Naive thymus-derived CD8-positive, alpha-beta T cell (primary cell): ENCODE measurements around the gene STX2. TPM values are rescaled to one million over a fixed set of nuclear protein-coding genes. Genes with fewer than 3 reads are reported as not detected.
A peak's percentile ranks its signal among the peaks of the same experiment; 100 is the strongest.

Source experiments
- ATAC-seq, 2 donors: fragments of 150-1000 bp; cut with Tn5 transposase in 1 of 2; sonication (Bioruptor Pico), chemical (Tn5 transposase) in 1 of 2; 1 replicate in 1 of 2; 2 replicates in 1 of 2; pipeline ENCODE4 v1.10.0; 2021; ENCODE audit warnings: mild to moderate bottlenecking in 2 of 2, moderate library complexity in 2 of 2
- POLR2A ChIA-PET: fragments of 350-600 bp; sonication (Branson Sonifier 250); formaldehyde crosslinking; loops from one replicate; lab custom pipeline; 2021; ENCODE audit warnings: antibody characterized with exemption; lab: Charles Lee
- DNase-seq, 10 donors: peaks; one replicate each; pipeline versions ENCODE4 v3.0.0 to v3.0.0-alpha.2; 2020 to 2022
- H3K27ac Mint-ChIP-seq, 10 donors: one replicate each; pipeline ENCODE4 v1.8.0; 2020 to 2022; ENCODE audit warnings: mild to moderate bottlenecking in 10 of 10, mixed read lengths in 10 of 10, moderate library complexity in 4 of 10, inconsistent platforms in 1 of 10
- H3K27me3 Mint-ChIP-seq, 5 donors: one replicate each; pipeline ENCODE4 v1.8.0; 2021 to 2022; ENCODE audit warnings: mixed read lengths in 5 of 5
- H3K36me3 Mint-ChIP-seq, 3 donors: one replicate each; pipeline ENCODE4 v1.8.0; 2020 to 2022; ENCODE audit warnings: mixed read lengths in 3 of 3, mild to moderate bottlenecking in 2 of 3, inconsistent platforms in 1 of 3
- H3K4me1 Mint-ChIP-seq, 4 donors: one replicate each; pipeline ENCODE4 v1.8.0; 2021 to 2022; ENCODE audit warnings: mixed read lengths in 4 of 4
- H3K4me3 Mint-ChIP-seq, 10 donors: one replicate each; pipeline ENCODE4 v1.8.0; 2020 to 2022; ENCODE audit warnings: mild to moderate bottlenecking in 10 of 10, mixed read lengths in 10 of 10, moderate library complexity in 6 of 10, inconsistent platforms in 1 of 10
- H3K9me3 Mint-ChIP-seq, 9 donors: one replicate each; pipeline ENCODE4 v1.8.0; 2020 to 2022; ENCODE audit warnings: mixed read lengths in 9 of 9, mild to moderate bottlenecking in 3 of 9, inconsistent platforms in 1 of 9, moderate library complexity in 1 of 9
- polyA plus RNA-seq, 3 donors: library from polyadenylated mRNA; unstranded; fragments of 300-500 nt; fragmentation: Illumina TruSeq; gene quantifications; one replicate each; pipeline ENCODE4 v1.2.3, GENCODE V29; 2021
- total RNA-seq, 8 experiments: library from RNA in 2 of 8; stranded (reverse) in 2 of 8; gene quantifications; one replicate each; pipeline ENCODE4 v1.2.3 and lab custom pipeline; 2021 to 2026

Gene STX2
- total and polyA plus RNA-seq, 5 experiments from 2014 or later, result 6.7 to 29.9 (median 9.3) TPM

DNA sequence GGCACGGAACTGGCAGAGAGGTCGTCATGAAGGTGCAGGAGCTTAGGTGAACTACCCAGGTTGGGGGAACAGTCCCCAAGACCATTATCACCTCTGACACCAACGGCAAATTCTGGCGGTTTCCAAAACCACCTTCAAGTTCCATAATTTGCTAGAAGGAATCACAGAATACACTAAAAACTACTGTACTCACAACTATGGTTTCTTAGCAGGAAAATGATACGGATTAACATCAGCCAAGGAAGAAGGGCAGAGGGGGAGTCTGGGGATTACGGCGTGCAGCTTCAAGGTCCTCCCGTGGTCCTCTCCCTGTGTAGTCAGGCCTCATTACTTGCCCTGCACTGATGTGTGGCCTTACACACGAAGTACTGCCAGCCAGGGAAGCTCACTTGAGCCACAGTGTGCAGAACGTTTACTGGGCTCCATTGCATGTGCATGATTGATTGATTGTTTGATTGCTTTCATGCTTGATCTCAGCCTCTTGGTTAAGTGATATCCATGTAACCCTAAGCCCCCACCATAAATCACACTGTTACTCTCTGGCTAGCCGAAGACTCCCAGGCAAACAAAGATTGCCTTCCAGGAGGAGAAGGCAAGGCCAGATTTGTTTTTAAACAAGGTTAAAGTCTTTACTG, 837 bp upstream of the STX2 start:
- Mint-ChIP-seq H3K36me3 (no peaks in the 10 kb centered on the region), H3K4me1 (peaks cover 9 to 39% (median 25%) of the 10 kb centered on the region in 4 donors), H3K4me3 (peak overlapping the region; percentile 76 to 93 (median 86)), H3K27me3 (no peaks in the 10 kb centered on the region), H3K9me3 (no peaks in the 10 kb centered on the region), H3K27ac (peak overlapping the region; percentile 17 to 97 (median 94))
- ATAC-seq (no peak), DNase-seq (no peak)
- POLR2A ChIA-PET, result interaction anchor here (1.1 to 2.4 kb wide), 4 partner anchors 12 to 31 kb away, joined by 3 to 16 read pairs (median 8); partner anchors contain the start of gene RAN

DNA sequence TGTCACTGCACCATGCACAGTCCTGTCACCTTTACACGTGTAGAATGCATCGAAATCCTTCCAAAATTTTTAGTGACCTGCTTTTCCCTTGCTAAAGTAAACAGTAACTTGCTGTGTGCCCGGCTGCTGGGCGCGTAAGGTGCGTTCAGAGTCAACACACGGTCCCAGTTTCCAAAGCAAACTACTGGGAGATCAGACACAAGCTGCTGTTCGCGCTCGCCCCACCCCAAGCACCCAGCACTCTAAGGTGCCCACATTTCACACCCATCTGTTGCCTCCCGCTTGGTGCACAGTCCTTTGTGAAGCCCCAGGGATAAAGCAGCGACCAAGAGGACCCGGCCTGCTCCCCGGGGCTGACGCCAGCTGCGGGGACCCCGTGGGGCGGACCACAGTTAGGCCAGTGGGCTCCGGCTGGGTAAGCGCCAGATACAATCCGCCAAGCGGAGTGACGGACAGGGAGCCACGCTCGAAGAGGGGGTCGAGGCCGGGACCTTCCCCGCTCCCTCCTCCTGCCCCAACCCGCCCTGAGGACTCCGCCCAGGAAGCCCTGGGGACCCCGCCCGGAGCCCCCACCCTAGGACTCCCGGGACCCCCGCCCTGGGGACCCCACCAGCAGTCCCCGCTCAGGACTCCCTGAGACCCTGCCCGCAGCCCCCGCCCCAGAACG, 633 bp downstream of the STX2 start:
- H3K9me3 Mint-ChIP-seq, result no peaks in the 10 kb centered on the region
- H3K36me3 Mint-ChIP-seq, result no peaks in the 10 kb centered on the region
- POLR2A ChIA-PET, result interaction anchor here (0.8 to 2.4 kb wide), 5 partner anchors 10 to 84 kb away, joined by 3 to 16 read pairs (median 5); partner anchors contain the start of gene RAN
- ATAC-seq, result peak; percentile 19 to 23
- H3K4me3 Mint-ChIP-seq, result peak overlapping the region; percentile 68 to 89 (median 82)
- DNase-seq, result peak in 6 of 10 donors; percentile 9 to 42 (median 35)
- peaks cover 11 to 43% (median 27%) of the 10 kb centered on the region in 4 donors for H3K4me1 Mint-ChIP-seq
- H3K27me3 Mint-ChIP-seq, result no peaks in the 10 kb centered on the region
- H3K27ac Mint-ChIP-seq, result peak overlapping the region in 8 of 10 donors; percentile 38 to 92 (median 84)

DNA sequence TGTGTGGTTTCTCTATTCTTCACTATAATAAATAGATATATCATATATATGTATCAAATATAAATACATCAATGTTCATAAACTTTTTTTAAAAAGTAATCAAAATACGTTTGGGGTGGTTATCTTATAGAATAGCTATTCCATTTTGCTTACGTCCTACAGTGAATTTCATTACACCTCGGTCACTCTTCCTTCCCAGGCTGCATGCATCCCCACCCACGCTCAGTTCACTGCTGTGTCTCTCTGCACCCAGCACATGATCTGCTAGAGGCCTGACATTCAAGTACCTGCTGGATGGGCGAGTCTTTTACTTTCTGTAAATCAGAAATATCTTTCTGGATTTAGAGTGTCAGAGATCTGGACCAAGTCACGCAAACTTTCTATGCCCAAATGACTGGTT, 3.6 kb downstream of the STX2 start:
- Mint-ChIP-seq H3K36me3 (peaks cover 0 to 2% (median 0%) of the 10 kb centered on the region in 3 donors), H3K9me3 (no peaks in the 10 kb centered on the region), H3K27me3 (no peaks in the 10 kb centered on the region), H3K4me3 (no peak overlapping the region), H3K27ac (no peak overlapping the region), H3K4me1 (peaks cover 15 to 53% (median 40%) of the 10 kb centered on the region in 4 donors)
- ATAC-seq (no peak), DNase-seq (no peak)
- POLR2A ChIA-PET, result interaction anchor here (0.7 kb wide), 1 partner anchor 19 kb away, joined by 4 read pairs; no protein-coding TSS in a partner anchor

DNA sequence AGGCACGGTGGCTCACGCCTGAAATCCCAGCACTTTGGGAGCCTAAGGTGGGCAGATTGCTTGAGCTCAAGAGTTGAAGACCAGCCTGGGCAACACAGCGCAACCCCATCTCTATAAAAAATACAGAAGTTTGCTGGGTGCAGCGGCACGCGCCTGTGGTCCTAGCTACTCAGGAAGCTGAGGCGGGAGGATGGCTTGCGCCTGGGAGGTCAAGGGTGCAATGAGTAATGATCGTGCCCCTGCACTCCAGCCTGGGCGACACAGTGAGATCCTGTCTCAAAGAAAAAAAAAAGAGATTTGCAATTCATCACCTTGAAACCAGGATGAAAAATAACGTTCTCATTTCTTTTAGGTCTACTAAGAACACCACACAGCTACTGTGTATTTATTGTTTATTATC, 4.0 kb downstream of the STX2 start:
- H3K4me3 Mint-ChIP-seq, result no peak overlapping the region
- peaks cover 0 to 2% (median 0%) of the 10 kb centered on the region in 3 donors for H3K36me3 Mint-ChIP-seq
- H3K27ac Mint-ChIP-seq, result no peak overlapping the region
- no peaks in the 10 kb centered on the region for H3K27me3 Mint-ChIP-seq
- POLR2A ChIA-PET, result no interaction called here
- H3K9me3 Mint-ChIP-seq, result no peaks in the 10 kb centered on the region
- DNase-seq (no peak), ATAC-seq (no peak)
- peaks cover 14 to 53% (median 42%) of the 10 kb centered on the region in 4 donors for H3K4me1 Mint-ChIP-seq

DNA sequence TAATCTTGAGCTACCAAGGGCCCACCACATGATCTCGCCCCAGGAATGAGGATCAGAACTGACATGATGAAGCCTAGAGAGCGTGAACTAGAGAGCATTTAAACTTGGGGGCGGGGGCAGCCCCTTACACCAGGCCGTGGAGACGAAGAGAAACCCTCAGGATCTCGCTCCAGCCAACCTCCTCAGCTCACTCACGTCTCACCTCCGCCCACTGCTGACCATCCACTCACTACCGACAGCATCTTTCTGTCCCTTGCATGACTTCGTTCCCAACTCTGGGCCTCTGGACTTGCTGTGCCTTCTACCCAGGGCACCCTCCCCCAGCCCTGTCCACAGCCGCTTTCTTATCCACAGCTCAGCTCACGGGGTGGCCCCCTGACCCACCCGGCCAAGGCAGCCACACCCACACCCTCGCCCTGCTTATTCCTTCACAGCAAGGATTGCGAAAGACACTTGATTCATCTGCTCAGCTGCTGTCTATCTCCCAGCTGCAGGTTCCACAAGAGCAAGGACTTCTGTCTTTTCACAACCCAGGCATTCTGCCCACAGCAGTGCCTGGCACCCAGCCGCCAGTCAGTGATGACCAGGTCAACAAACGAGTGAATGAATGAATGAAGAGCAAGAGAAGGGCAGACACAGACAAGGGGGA, 6.4 kb downstream of the STX2 start:
- no peaks in the 10 kb centered on the region for H3K27me3 Mint-ChIP-seq

DNA sequence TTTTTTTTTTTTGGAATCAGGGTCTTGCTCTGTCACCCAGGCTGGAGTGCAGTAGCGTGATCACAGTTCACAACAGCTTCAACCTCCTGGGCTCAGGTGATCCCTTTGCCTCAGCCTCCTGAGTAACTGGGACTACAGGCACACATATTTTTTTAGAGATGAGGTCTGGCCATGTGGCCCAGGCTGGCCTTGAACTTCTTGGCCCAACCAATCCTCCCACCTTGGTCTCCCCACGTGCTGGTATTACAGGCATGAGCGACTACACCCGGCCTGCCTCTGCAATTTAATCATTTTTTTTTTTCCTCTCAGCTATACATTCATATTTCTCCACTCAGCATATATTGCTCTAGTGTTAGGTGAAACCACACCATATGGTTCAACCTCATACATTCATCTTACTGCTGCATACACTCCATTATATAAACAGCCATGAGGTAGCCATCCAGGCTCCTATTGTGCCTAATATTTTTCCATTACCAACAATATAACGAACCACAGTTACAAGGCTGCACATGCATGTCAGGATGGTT, 7.1 kb downstream of the STX2 start:
- no peak for ATAC-seq
- H3K9me3 Mint-ChIP-seq, result no peaks in the 10 kb centered on the region
- H3K4me1 Mint-ChIP-seq, result peaks cover 14 to 37% (median 34%) of the 10 kb centered on the region in 4 donors
- no peak for DNase-seq
- POLR2A ChIA-PET, result no interaction called here
- no peak overlapping the region for H3K4me3 Mint-ChIP-seq
- no peaks in the 10 kb centered on the region for H3K27me3 Mint-ChIP-seq
- peak overlapping the region in 2 of 10 donors; percentile 43 to 48 for H3K27ac Mint-ChIP-seq
- H3K36me3 Mint-ChIP-seq, result peaks cover 0 to 2% (median 0%) of the 10 kb centered on the region in 3 donors

More for the DNA sequence above, 6.4 kb downstream of the STX2 start:
- ATAC-seq (no peak), DNase-seq (no peak)
- H3K4me1 Mint-ChIP-seq, result peaks cover 10 to 40% (median 30%) of the 10 kb centered on the region in 4 donors
- peaks cover 0 to 2% (median 0%) of the 10 kb centered on the region in 3 donors for H3K36me3 Mint-ChIP-seq
- peak overlapping the region in 1 of 10 donors; percentile 15 for H3K4me3 Mint-ChIP-seq
- POLR2A ChIA-PET, result no interaction called here
- H3K9me3 Mint-ChIP-seq, result no peaks in the 10 kb centered on the region
- H3K27ac Mint-ChIP-seq, result peak overlapping the region in 1 of 10 donors; percentile 48

DNA sequence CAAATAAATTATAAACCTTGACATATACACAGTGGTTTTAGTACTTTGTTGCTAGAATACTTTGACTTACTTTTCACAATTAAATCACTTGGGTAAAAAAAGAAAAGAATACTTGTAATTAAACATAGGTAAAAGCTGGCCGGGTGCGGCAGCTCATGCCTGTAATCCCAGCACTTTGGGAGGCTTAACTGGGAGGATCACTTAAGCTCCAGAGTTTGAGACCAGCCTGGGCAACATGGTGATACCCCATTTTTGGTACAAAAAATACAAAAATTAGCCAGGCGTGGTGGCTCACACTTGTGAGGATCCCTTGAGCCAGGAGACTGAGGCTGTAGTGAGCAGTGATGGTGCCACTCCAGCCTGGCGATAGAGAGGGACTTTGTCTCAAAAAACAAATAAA, 7.8 kb downstream of the STX2 start:
- Mint-ChIP-seq H3K27ac (no peak overlapping the region), H3K36me3 (peaks cover 0 to 2% (median 0%) of the 10 kb centered on the region in 3 donors), H3K4me3 (no peak overlapping the region), H3K27me3 (no peaks in the 10 kb centered on the region), H3K4me1 (peaks cover 14 to 39% (median 34%) of the 10 kb centered on the region in 4 donors), H3K9me3 (no peaks in the 10 kb centered on the region)
- DNase-seq, result no peak
- no peak for ATAC-seq
- POLR2A ChIA-PET, result no interaction called here

DNA sequence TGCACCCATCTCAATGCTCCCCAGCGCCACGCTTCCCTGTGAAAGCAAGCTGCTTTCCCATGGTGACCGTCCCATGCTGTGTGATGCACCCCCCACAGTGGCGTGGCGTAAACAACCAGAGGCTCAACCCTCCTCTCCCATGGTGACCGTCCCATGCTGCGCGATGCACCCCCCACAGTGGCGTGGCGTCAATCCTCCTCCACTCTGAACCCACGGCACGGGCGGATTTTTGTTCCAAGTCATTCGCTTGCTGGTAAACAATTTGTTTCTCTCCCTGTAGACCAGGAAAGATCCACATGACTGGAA, 8.9 kb downstream of the STX2 start:
- no peak for DNase-seq
- Mint-ChIP-seq H3K36me3 (peaks cover 0 to 2% (median 0%) of the 10 kb centered on the region in 3 donors), H3K4me3 (no peak overlapping the region), H3K27me3 (no peaks in the 10 kb centered on the region), H3K9me3 (no peaks in the 10 kb centered on the region), H3K27ac (peak overlapping the region in 3 of 10 donors; percentile 11 to 69 (median 32)), H3K4me1 (peaks cover 16 to 46% (median 36%) of the 10 kb centered on the region in 4 donors)
- no peak for ATAC-seq
- POLR2A ChIA-PET, result no interaction called here

DNA sequence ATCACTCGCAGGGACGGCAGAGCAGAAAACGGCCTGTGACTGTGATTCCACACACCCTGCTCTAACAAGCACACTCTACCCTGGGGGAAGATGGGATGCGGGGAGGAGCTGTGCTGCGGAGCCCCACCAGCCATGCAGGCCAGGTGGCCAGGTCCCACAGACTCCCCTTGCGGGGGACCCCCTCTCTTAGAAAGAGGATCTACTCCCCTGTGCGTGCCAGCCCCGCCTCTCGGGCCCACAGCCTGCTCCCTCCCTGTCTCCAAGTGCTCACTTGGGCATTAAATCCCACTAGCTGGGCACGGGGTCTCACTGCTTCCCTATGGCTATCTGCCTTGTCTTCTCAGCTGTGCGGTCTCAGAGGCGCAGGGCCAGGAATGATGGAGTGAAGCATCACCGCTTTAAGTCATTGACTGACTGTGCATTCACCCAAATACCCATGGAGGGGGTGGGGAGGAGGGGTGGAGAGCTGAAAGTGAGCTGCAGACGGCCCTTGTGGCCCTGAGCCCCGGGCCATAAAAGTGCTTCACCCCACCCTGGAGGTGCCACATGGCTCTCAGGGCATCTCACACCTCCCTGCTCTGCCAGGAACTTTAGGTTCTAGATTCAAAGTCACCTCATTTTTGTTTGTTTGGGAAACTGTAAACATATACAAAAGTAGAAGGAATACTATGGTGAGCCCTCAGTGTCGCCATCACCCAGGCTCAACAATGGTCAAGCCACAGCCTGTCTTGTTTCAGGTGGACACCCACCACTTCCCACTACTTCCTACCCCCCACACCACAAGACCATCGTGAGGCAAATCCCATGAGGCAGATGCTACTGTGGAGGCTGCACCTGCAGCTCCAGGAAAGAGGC, 9.4 kb downstream of the STX2 start:
- Mint-ChIP-seq H3K27me3 (no peaks in the 10 kb centered on the region), H3K36me3 (peaks cover 0 to 2% (median 0%) of the 10 kb centered on the region in 3 donors), H3K27ac (peak overlapping the region in 3 of 10 donors; percentile 11 to 75 (median 40)), H3K9me3 (no peaks in the 10 kb centered on the region), H3K4me1 (peaks cover 16 to 46% (median 35%) of the 10 kb centered on the region in 4 donors), H3K4me3 (no peak overlapping the region)
- no peak for DNase-seq
- no peak for ATAC-seq
- POLR2A ChIA-PET, result no interaction called here

DNA sequence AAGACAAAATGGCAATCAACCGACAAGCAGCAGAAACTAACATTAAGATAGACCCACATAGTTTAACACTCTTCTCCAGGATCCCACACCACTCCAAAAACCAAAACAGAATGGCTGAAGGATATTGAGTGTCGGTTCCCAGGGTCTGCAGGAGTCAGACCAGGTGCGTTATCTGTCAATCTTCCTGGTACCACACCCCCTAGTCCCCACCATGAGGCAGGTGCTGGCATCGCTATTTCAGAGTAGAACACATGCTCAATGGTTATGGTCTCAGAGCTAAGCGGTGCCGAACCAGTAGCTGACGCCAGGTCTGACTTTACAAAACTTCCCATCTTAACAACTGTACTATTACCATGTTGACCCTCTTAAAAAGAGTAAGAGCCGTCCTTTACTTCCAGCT, 10.2 kb downstream of the STX2 start:
- H3K27ac Mint-ChIP-seq, result peak overlapping the region in 1 of 10 donors; percentile 40
- peaks cover 16 to 46% (median 33%) of the 10 kb centered on the region in 4 donors for H3K4me1 Mint-ChIP-seq
- no peaks in the 10 kb centered on the region for H3K27me3 Mint-ChIP-seq
- DNase-seq (no peak), ATAC-seq (no peak)
- POLR2A ChIA-PET, result interaction anchor here (1.6 kb wide), 1 partner anchor 10 kb away, joined by 5 read pairs; the partner anchor contains the start of gene STX2
- peaks cover 0 to 4% (median 0%) of the 10 kb centered on the region in 3 donors for H3K36me3 Mint-ChIP-seq
- H3K4me3 Mint-ChIP-seq, result no peak overlapping the region
- H3K9me3 Mint-ChIP-seq, result no peaks in the 10 kb centered on the region

DNA sequence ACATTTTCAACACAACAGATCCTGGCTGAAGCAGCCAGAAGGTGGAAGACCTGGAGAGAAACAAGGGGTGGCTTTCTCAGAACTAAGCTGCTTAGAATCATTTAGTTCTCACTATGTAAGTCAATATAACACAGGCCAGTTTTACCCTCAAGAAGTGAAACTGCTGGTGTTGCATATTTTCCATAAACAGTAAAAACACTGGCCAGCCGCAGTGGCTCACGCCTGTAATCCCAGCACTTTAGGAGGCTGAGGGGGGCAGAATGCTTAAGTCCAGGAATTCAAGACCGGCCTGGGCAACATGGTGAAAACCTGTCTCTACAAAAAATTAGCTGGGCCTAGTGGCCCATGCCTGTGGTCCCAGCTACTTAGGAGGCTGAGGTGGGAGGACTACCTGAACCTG, 11.6 kb downstream of the STX2 start:
- POLR2A ChIA-PET, result interaction anchor here (1.6 kb wide), 1 partner anchor 12 kb away, joined by 5 read pairs; the partner anchor contains the start of gene STX2
- no peaks in the 10 kb centered on the region for H3K27me3 Mint-ChIP-seq
- no peak overlapping the region for H3K4me3 Mint-ChIP-seq
- no peak for ATAC-seq
- peaks cover 0 to 15% (median 3%) of the 10 kb centered on the region in 3 donors for H3K36me3 Mint-ChIP-seq
- peaks cover 10 to 38% (median 26%) of the 10 kb centered on the region in 4 donors for H3K4me1 Mint-ChIP-seq
- H3K9me3 Mint-ChIP-seq, result no peaks in the 10 kb centered on the region
- DNase-seq, result no peak
- H3K27ac Mint-ChIP-seq, result peak overlapping the region in 8 of 10 donors; percentile 1 to 51 (median 32)
